HEK293 (cell line): Measurements from ENCODE around the gene PRMT7.

ENCODE experiments used
- CTCF ChIA-PET: fragments of 350-600 bp; formaldehyde crosslinking; extraction: SDS; loops from one replicate; lab custom pipeline; 2021; ENCODE audit warnings: antibody characterized with exemption; lab: Yijun Ruan, JAX
- POLR2A ChIA-PET: fragments of 300-600 bp; formaldehyde crosslinking; extraction: SDS; loops from one replicate; lab custom pipeline; 2020; ENCODE audit warnings: antibody characterized with exemption, inconsistent platforms; lab: Yijun Ruan, JAX
- H3K27ac ChIP-seq: fragments of 200-500 bp; sonication (Bioruptor generic); 2 replicates; pipeline ENCODE4 v1.5.1; 2014; ENCODE audit warnings: low read depth, low read length, control low read depth, inconsistent platforms; ENCODE audit errors: extremely low read depth
- H3K36me3 ChIP-seq, 2 experiments: fragments of 200-500 bp in 1 of 2; sonication (Bioruptor generic) in 1 of 2; 1 replicate in 1 of 2; 2 replicates in 1 of 2; pipeline ENCODE4 v1.5.1; 2014 to 2017; ENCODE audit warnings: inconsistent platforms in 2 of 2, low read length in 2 of 2; ENCODE audit not compliant: control insufficient read depth in 2 of 2, insufficient read depth in 1 of 2
- H3K4me1 ChIP-seq: fragments of 200-500 bp; sonication (Bioruptor generic); 2 replicates; pipeline ENCODE4 v1.5.1; 2014; ENCODE audit warnings: mild to moderate bottlenecking, low read length, inconsistent platforms; ENCODE audit not compliant: control insufficient read depth, insufficient read depth
- H3K4me3 ChIP-seq: 2 replicates; pipeline ENCODE4 v1.5.1; 2011; ENCODE audit warnings: low read depth, mild to moderate bottlenecking, control low read depth, low read length, moderate library complexity
- H3K9me3 ChIP-seq: fragments of 200-500 bp; sonication (Bioruptor generic); 2 replicates; pipeline ENCODE4 v1.5.1; 2014; ENCODE audit warnings: low read depth, low read length, inconsistent platforms; ENCODE audit not compliant: control insufficient read depth, insufficient read depth
- SP2 ChIP-seq: fragments of 450-650 bp; formaldehyde crosslinking; IDR thresholded peaks from 2 replicates; pipeline ENCODE4 v1.5.1; 2016; ENCODE audit warnings: missing biosample characterization, missing genetic modification characterization
- TCF7L2 ChIP-seq: IDR thresholded peaks from 2 replicates; pipeline ENCODE4 v1.6.1; 2011; ENCODE audit warnings: low read depth, mild to moderate bottlenecking, inconsistent platforms, low read length, moderate library complexity, borderline replicate concordance
- YY2 ChIP-seq: fragments of 450-650 bp; formaldehyde crosslinking; IDR thresholded peaks from 2 replicates; pipeline ENCODE4 v1.5.1; 2016; ENCODE audit warnings: missing biosample characterization, missing genetic modification characterization
- ZBTB48 ChIP-seq: fragments of 450-650 bp; formaldehyde crosslinking; IDR thresholded peaks from 2 replicates; pipeline ENCODE4 v1.5.1; 2016; ENCODE audit warnings: missing biosample characterization, missing genetic modification characterization
- ZFP3 ChIP-seq: fragments of 450-650 bp; formaldehyde crosslinking; IDR thresholded peaks from 2 replicates; pipeline ENCODE4 v1.5.1; 2016; ENCODE audit warnings: low read depth, missing biosample characterization, missing genetic modification characterization
- ZNF114 ChIP-seq: fragments of 450-650 bp; formaldehyde crosslinking; IDR thresholded peaks from 2 replicates; pipeline ENCODE4 v1.5.0; 2017; ENCODE audit warnings: missing biosample characterization, missing genetic modification characterization
- ZNF121 ChIP-seq: fragments of 450-650 bp; formaldehyde crosslinking; IDR thresholded peaks from 2 replicates; pipeline ENCODE4 v1.5.1; 2016; ENCODE audit warnings: missing biosample characterization, missing genetic modification characterization
- ZNF155 ChIP-seq: fragments of 450-650 bp; formaldehyde crosslinking; IDR thresholded peaks from 2 replicates; pipeline ENCODE4 v1.5.1; 2016; ENCODE audit warnings: missing biosample characterization, missing genetic modification characterization
- ZNF16 ChIP-seq: fragments of 450-650 bp; formaldehyde crosslinking; IDR thresholded peaks from 2 replicates; pipeline ENCODE4 v1.5.1; 2016; ENCODE audit warnings: low read depth, missing biosample characterization, missing genetic modification characterization
- ZNF2 ChIP-seq: fragments of 450-650 bp; formaldehyde crosslinking; IDR thresholded peaks from 2 replicates; pipeline ENCODE4 v1.5.1; 2016; ENCODE audit warnings: missing biosample characterization, missing genetic modification characterization
- ZNF335 ChIP-seq: fragments of 450-650 bp; formaldehyde crosslinking; conservative IDR thresholded peaks from 2 replicates; pipeline ENCODE4 v1.5.1; 2016; ENCODE audit warnings: missing biosample characterization, missing genetic modification characterization
- ZNF548 ChIP-seq: fragments of 450-650 bp; formaldehyde crosslinking; IDR thresholded peaks from 2 replicates; pipeline ENCODE4 v1.5.1; 2016; ENCODE audit warnings: missing biosample characterization, missing genetic modification characterization
- TF ChIP-seq, protein P1 (sequence below): fragments of 450-650 bp; formaldehyde crosslinking; IDR thresholded peaks from 2 replicates; pipeline ENCODE4 v1.5.0; 2017; ENCODE audit warnings: missing biosample characterization, missing genetic modification characterization, borderline replicate concordance
- TF ChIP-seq, protein P2 (sequence below): fragments of 450-650 bp; formaldehyde crosslinking; IDR thresholded peaks from 2 replicates; pipeline ENCODE4 v1.5.1; 2017; ENCODE audit warnings: missing biosample characterization, mild to moderate bottlenecking, missing genetic modification characterization, moderate library complexity
- TF ChIP-seq, protein P3 (sequence below): fragments of 450-650 bp; formaldehyde crosslinking; IDR thresholded peaks from 2 replicates; pipeline ENCODE4 v1.5.1; 2016; ENCODE audit warnings: missing biosample characterization, missing genetic modification characterization
- TF ChIP-seq, protein P4 (sequence below): fragments of 450-650 bp; formaldehyde crosslinking; IDR thresholded peaks from 2 replicates; pipeline ENCODE4 v1.5.1; 2016; ENCODE audit warnings: missing biosample characterization, missing genetic modification characterization, borderline replicate concordance

The PRMT7 gene

DNA sequence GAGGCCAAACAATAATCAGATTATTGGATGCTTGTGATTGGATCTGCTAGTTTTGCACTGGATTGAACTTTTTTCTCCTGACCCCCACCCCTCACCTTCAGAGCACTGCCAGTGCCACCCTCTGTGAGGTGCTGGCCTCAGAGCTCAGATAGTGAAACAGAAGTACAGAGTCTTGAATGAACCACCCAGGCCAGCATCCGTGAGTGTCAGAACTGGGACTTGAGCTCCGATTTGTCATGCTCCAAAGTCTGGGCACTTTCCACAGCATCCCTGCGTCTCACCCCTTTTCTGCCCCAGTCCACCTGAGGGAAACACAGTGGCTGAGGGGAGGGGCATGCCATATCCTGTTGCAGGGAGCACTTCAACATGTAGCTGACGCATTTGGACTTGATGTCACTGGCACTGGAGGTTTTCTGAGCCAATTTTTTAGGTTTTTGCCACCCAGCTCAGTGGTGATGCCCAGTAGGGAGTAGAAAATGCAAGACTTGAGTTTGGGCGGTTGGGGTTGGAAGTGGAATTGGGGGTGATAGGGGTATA lies 90.2 kb downstream of the PRMT7 start:
- no peaks in the 10 kb centered on the region for H3K36me3 ChIP-seq
- no peaks in the 10 kb centered on the region for H3K4me1 ChIP-seq
- ChIA-PET POLR2A (no interaction called here), CTCF (interaction anchor here (0.6 to 1.9 kb wide), 6 partner anchors 10 to 879 kb away, joined by 3 to 6 read pairs (median 4); no protein-coding TSS in a partner anchor)
- no peak for TF ChIP-seq TCF7L2
- no peak for TF ChIP-seq ZNF548
- TF ChIP-seq ZNF335 (tag by site-specific recombination) = no peak
- TF ChIP-seq, protein P1, sequence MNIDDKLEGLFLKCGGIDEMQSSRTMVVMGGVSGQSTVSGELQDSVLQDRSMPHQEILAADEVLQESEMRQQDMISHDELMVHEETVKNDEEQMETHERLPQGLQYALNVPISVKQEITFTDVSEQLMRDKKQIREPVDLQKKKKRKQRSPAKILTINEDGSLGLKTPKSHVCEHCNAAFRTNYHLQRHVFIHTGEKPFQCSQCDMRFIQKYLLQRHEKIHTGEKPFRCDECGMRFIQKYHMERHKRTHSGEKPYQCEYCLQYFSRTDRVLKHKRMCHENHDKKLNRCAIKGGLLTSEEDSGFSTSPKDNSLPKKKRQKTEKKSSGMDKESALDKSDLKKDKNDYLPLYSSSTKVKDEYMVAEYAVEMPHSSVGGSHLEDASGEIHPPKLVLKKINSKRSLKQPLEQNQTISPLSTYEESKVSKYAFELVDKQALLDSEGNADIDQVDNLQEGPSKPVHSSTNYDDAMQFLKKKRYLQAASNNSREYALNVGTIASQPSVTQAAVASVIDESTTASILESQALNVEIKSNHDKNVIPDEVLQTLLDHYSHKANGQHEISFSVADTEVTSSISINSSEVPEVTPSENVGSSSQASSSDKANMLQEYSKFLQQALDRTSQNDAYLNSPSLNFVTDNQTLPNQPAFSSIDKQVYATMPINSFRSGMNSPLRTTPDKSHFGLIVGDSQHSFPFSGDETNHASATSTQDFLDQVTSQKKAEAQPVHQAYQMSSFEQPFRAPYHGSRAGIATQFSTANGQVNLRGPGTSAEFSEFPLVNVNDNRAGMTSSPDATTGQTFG (tag by site-specific recombination) = no peak
- TF ChIP-seq ZNF121 (tag by site-specific recombination) = no peak
- TF ChIP-seq, protein P2, sequence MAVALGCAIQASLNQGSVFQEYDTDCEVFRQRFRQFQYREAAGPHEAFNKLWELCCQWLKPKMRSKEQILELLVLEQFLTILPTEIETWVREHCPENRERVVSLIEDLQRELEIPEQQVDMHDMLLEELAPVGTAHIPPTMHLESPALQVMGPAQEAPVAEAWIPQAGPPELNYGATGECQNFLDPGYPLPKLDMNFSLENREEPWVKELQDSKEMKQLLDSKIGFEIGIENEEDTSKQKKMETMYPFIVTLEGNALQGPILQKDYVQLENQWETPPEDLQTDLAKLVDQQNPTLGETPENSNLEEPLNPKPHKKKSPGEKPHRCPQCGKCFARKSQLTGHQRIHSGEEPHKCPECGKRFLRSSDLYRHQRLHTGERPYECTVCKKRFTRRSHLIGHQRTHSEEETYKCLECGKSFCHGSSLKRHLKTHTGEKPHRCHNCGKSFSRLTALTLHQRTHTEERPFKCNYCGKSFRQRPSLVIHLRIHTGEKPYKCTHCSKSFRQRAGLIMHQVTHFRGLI = no peak
- TF ChIP-seq ZNF155 = no peak
- TF ChIP-seq, protein P3, sequence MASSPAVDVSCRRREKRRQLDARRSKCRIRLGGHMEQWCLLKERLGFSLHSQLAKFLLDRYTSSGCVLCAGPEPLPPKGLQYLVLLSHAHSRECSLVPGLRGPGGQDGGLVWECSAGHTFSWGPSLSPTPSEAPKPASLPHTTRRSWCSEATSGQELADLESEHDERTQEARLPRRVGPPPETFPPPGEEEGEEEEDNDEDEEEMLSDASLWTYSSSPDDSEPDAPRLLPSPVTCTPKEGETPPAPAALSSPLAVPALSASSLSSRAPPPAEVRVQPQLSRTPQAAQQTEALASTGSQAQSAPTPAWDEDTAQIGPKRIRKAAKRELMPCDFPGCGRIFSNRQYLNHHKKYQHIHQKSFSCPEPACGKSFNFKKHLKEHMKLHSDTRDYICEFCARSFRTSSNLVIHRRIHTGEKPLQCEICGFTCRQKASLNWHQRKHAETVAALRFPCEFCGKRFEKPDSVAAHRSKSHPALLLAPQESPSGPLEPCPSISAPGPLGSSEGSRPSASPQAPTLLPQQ (tag by site-specific recombination) = no peak
- TF ChIP-seq ZFP3 (tag by site-specific recombination) = no peak
- H3K4me3 ChIP-seq = no peak overlapping the region
- H3K9me3 ChIP-seq = no peaks in the 10 kb centered on the region
- no peak overlapping the region for H3K27ac ChIP-seq

DNA sequence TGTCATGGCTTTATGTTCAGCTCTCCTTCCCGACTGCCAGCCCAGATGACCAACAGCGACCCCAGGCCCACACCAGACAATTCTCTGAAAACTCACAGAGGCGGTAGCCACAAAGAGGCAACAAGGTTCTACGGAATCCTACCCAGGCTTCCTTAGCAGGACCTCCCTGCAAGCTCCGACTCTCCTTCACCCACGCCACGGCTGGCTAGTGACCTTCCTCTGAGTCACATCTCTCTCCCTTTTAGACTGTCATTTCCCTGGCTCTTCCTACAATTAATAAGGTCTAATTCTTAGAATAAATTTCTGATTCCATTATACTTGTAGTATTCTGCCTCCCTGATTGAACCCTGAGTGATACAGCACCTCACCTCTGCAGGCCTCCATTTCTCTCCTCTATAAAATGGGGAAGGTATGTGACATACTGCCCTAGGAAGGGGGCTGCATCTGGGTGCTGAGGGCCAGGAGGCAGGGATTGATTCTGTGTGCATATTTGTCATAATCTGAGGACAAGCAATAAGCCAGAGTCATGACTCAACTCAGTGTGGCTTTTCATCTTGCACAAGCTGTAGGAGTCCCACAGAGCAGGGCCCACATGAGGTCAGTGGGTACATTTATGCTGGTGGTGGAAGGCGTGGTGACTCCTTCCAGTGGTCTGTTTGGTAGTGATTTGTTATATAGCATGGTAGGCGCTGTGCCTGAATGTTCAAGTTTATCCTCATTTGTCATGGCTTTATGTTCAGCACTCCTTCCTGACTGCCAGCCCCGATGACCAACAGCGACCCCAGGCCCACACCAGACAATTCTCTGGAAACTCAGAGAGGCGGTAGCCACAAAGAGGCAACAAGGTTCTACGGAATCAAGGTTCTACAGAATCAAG lies 91.3 kb downstream of the PRMT7 start:
- no peak for TF ChIP-seq SP2 (tag by site-specific recombination)
- TF ChIP-seq, protein P3 (tag by site-specific recombination) = peak; percentile 35; the same call in 1 of the 2 replicates
- Histone ChIP-seq H3K4me3 (no peak overlapping the region), H3K4me1 (no peaks in the 10 kb centered on the region), H3K9me3 (no peaks in the 10 kb centered on the region), H3K27ac (no peak overlapping the region), H3K36me3 (no peaks in the 10 kb centered on the region)
- ChIA-PET POLR2A (interaction anchor here (0.5 kb wide), 1 partner anchor 10 kb away, joined by 3 read pairs; no protein-coding TSS in a partner anchor), CTCF (interaction anchor here (0.6 kb wide), 1 partner anchor 881 kb away, joined by 3 read pairs; no protein-coding TSS in a partner anchor)

DNA sequence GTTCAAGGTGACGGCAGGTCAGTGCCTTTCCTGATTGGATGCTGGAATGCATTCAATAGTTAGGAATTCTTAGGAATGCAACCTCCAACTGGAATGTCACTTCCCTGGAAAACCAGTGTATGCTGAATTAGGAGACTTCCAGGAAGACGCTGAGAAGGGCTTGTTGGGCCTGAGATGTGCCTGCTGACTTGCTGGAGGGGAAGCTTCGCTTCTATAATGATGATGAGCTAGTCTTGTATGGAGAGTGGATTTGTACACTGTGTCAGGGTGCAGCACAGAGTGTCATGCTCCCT lies 91.9 kb downstream of the PRMT7 start:
- ChIA-PET POLR2A (interaction anchor here (0.5 kb wide), 1 partner anchor 10 kb away, joined by 3 read pairs; no protein-coding TSS in a partner anchor), CTCF (no interaction called here)
- no peaks in the 10 kb centered on the region for H3K9me3 ChIP-seq
- H3K36me3 ChIP-seq = no peaks in the 10 kb centered on the region
- no peak overlapping the region for H3K27ac ChIP-seq
- H3K4me1 ChIP-seq = no peaks in the 10 kb centered on the region
- H3K4me3 ChIP-seq = no peak overlapping the region
- TF ChIP-seq ZNF16 (tag by site-specific recombination) (no peak), ZNF2 (no peak), ZBTB48 (tag by site-specific recombination) (no peak), YY2 (tag by site-specific recombination) (no peak), ZNF114 (tag by site-specific recombination) (no peak)
- TF ChIP-seq, protein P4, sequence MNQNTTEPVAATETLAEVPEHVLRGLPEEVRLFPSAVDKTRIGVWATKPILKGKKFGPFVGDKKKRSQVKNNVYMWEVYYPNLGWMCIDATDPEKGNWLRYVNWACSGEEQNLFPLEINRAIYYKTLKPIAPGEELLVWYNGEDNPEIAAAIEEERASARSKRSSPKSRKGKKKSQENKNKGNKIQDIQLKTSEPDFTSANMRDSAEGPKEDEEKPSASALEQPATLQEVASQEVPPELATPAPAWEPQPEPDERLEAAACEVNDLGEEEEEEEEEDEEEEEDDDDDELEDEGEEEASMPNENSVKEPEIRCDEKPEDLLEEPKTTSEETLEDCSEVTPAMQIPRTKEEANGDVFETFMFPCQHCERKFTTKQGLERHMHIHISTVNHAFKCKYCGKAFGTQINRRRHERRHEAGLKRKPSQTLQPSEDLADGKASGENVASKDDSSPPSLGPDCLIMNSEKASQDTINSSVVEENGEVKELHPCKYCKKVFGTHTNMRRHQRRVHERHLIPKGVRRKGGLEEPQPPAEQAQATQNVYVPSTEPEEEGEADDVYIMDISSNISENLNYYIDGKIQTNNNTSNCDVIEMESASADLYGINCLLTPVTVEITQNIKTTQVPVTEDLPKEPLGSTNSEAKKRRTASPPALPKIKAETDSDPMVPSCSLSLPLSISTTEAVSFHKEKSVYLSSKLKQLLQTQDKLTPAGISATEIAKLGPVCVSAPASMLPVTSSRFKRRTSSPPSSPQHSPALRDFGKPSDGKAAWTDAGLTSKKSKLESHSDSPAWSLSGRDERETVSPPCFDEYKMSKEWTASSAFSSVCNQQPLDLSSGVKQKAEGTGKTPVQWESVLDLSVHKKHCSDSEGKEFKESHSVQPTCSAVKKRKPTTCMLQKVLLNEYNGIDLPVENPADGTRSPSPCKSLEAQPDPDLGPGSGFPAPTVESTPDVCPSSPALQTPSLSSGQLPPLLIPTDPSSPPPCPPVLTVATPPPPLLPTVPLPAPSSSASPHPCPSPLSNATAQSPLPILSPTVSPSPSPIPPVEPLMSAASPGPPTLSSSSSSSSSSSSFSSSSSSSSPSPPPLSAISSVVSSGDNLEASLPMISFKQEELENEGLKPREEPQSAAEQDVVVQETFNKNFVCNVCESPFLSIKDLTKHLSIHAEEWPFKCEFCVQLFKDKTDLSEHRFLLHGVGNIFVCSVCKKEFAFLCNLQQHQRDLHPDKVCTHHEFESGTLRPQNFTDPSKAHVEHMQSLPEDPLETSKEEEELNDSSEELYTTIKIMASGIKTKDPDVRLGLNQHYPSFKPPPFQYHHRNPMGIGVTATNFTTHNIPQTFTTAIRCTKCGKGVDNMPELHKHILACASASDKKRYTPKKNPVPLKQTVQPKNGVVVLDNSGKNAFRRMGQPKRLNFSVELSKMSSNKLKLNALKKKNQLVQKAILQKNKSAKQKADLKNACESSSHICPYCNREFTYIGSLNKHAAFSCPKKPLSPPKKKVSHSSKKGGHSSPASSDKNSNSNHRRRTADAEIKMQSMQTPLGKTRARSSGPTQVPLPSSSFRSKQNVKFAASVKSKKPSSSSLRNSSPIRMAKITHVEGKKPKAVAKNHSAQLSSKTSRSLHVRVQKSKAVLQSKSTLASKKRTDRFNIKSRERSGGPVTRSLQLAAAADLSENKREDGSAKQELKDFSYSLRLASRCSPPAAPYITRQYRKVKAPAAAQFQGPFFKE (tag by site-specific recombination) = no peak
